Naive thymus-derived CD8-positive, alpha-beta T cell (primary cell): ENCODE measurements around the gene SLC31A2. TPM values are rescaled to one million over a fixed set of nuclear protein-coding genes. Genes with fewer than 3 reads are reported as not detected.

ENCODE experiments used
- ATAC-seq, 2 donors: fragments of 150-1000 bp; cut with Tn5 transposase in 1 of 2; sonication (Bioruptor Pico), chemical (Tn5 transposase) in 1 of 2; 1 replicate in 1 of 2; 2 replicates in 1 of 2; pipeline ENCODE4 v1.10.0; 2021; ENCODE audit warnings: mild to moderate bottlenecking in 2 of 2, moderate library complexity in 2 of 2
- POLR2A ChIA-PET: fragments of 350-600 bp; sonication (Branson Sonifier 250); formaldehyde crosslinking; loops from one replicate; lab custom pipeline; 2021; ENCODE audit warnings: antibody characterized with exemption; lab: Charles Lee
- DNase-seq, 10 donors: peaks; one replicate each; pipeline versions ENCODE4 v3.0.0 to v3.0.0-alpha.2; 2020 to 2022
- H3K27ac Mint-ChIP-seq, 10 donors: one replicate each; pipeline ENCODE4 v1.8.0; 2020 to 2022; ENCODE audit warnings: mild to moderate bottlenecking in 10 of 10, mixed read lengths in 10 of 10, moderate library complexity in 4 of 10, inconsistent platforms in 1 of 10
- H3K27me3 Mint-ChIP-seq, 5 donors: one replicate each; pipeline ENCODE4 v1.8.0; 2021 to 2022; ENCODE audit warnings: mixed read lengths in 5 of 5
- H3K36me3 Mint-ChIP-seq, 3 donors: one replicate each; pipeline ENCODE4 v1.8.0; 2020 to 2022; ENCODE audit warnings: mixed read lengths in 3 of 3, mild to moderate bottlenecking in 2 of 3, inconsistent platforms in 1 of 3
- H3K4me1 Mint-ChIP-seq, 4 donors: one replicate each; pipeline ENCODE4 v1.8.0; 2021 to 2022; ENCODE audit warnings: mixed read lengths in 4 of 4
- H3K4me3 Mint-ChIP-seq, 10 donors: one replicate each; pipeline ENCODE4 v1.8.0; 2020 to 2022; ENCODE audit warnings: mild to moderate bottlenecking in 10 of 10, mixed read lengths in 10 of 10, moderate library complexity in 6 of 10, inconsistent platforms in 1 of 10
- H3K9me3 Mint-ChIP-seq, 9 donors: one replicate each; pipeline ENCODE4 v1.8.0; 2020 to 2022; ENCODE audit warnings: mixed read lengths in 9 of 9, mild to moderate bottlenecking in 3 of 9, inconsistent platforms in 1 of 9, moderate library complexity in 1 of 9
- polyA plus RNA-seq, 3 donors: library from polyadenylated mRNA; unstranded; fragments of 300-500 nt; fragmentation: Illumina TruSeq; gene quantifications; one replicate each; pipeline ENCODE4 v1.2.3, GENCODE V29; 2021
- total RNA-seq, 8 experiments: library from RNA in 2 of 8; stranded (reverse) in 2 of 8; gene quantifications; one replicate each; pipeline ENCODE4 v1.2.3 and lab custom pipeline; 2021 to 2026

SLC31A2 gene
- total and polyA plus RNA-seq, 5 experiments from 2014 or later, result 2.1 to 4.8 (median 3.5) TPM

DNA sequence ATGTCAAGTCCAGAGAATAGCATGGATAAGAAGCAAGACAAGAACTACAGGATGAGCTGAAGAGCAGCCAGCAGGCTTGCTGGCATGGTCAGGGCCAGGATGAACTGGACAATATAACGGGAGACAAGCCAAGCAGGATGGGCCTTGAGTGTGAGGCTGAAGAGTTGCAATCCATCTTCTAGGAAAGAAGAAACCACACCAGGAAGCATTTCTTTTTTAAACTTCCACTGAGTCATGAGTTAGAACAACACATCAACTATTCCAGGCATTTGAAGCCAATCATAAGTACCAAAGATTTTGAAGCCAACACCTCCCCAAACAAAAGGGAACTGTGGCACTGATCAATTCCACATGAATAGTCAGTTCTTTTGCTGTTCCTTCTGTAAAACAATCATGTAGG is 27.3 kb downstream of the SLC31A2 start:
- Mint-ChIP-seq H3K27ac (peak overlapping the region in 1 of 10 donors; percentile 51), H3K36me3 (peaks cover 32 to 91% (median 45%) of the 10 kb centered on the region in 3 donors), H3K4me1 (peaks cover 0 to 2% (median 0%) of the 10 kb centered on the region in 4 donors), H3K27me3 (no peaks in the 10 kb centered on the region), H3K9me3 (peaks cover 0 to 1% (median 0%) of the 10 kb centered on the region in 9 donors), H3K4me3 (no peak overlapping the region)
- no peak for DNase-seq
- POLR2A ChIA-PET, result no interaction called here
- ATAC-seq, result no peak

DNA sequence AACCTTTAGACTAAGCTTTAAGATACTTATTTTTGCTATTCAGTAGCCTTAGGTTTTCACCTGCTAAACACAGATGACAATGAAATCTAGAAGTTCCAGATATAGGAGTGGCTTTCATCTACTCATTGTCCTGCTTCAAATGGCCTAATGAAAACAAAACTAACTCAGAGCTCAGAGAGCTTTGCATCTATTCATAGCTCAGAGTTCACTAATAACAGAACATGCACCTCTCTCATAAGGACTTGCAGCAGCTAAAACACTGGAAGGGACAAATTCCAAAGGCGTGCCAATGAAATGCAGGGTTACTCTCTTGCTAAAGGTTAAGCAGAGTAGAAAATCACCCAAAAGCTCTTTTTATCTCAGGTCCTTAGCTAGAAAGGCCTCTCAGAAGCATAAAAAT is 29.0 kb downstream of the SLC31A2 start:
- Mint-ChIP-seq H3K9me3 (no peaks in the 10 kb centered on the region), H3K4me3 (no peak overlapping the region), H3K27me3 (no peaks in the 10 kb centered on the region), H3K4me1 (peaks cover 0 to 2% (median 0%) of the 10 kb centered on the region in 4 donors), H3K27ac (no peak overlapping the region), H3K36me3 (peaks cover 30 to 94% (median 52%) of the 10 kb centered on the region in 3 donors)
- POLR2A ChIA-PET, result no interaction called here
- DNase-seq (no peak), ATAC-seq (no peak)

- POLR2A ChIA-PET, result no interaction called here
- ATAC-seq (no peak), DNase-seq (no peak)
- Mint-ChIP-seq H3K4me1 (peaks cover 0 to 2% (median 0%) of the 10 kb centered on the region in 4 donors), H3K27ac (no peak overlapping the region), H3K27me3 (no peaks in the 10 kb centered on the region), H3K4me3 (no peak overlapping the region), H3K36me3 (peaks cover 36 to 94% (median 60%) of the 10 kb centered on the region in 3 donors), H3K9me3 (no peaks in the 10 kb centered on the region)
These were observed 30.4 kb downstream of the SLC31A2 start for GRCh38 chr9:113181165-113181564.

- Mint-ChIP-seq H3K27ac (no peak overlapping the region), H3K27me3 (no peaks in the 10 kb centered on the region), H3K4me3 (no peak overlapping the region), H3K4me1 (peaks cover 0 to 2% (median 0%) of the 10 kb centered on the region in 4 donors), H3K9me3 (no peaks in the 10 kb centered on the region), H3K36me3 (peaks cover 28 to 94% (median 58%) of the 10 kb centered on the region in 3 donors)
- POLR2A ChIA-PET, result no interaction called here
- ATAC-seq (no peak), DNase-seq (no peak)
These were observed 33.2 kb downstream of the SLC31A2 start for GRCh38 chr9:113183956-113184488.

- Mint-ChIP-seq H3K27ac (no peak overlapping the region), H3K9me3 (no peaks in the 10 kb centered on the region), H3K4me1 (peaks cover 0 to 2% (median 0%) of the 10 kb centered on the region in 4 donors), H3K36me3 (peaks cover 28 to 92% (median 58%) of the 10 kb centered on the region in 3 donors), H3K4me3 (no peak overlapping the region), H3K27me3 (no peaks in the 10 kb centered on the region)
- ATAC-seq (no peak), DNase-seq (no peak)
- POLR2A ChIA-PET, result no interaction called here
These were observed 33.7 kb downstream of the SLC31A2 start for GRCh38 chr9:113184539-113184938.

GRCh38 chr9:113185271-113185670 is 34.5 kb downstream of the SLC31A2 start:
- H3K27ac Mint-ChIP-seq, result no peak overlapping the region

GRCh38 chr9:113186137-113186755 is 35.4 kb downstream of the SLC31A2 start:
- Mint-ChIP-seq H3K4me3 (no peak overlapping the region), H3K4me1 (peaks cover 0 to 2% (median 0%) of the 10 kb centered on the region in 4 donors), H3K36me3 (peaks cover 28 to 90% (median 54%) of the 10 kb centered on the region in 3 donors), H3K9me3 (no peaks in the 10 kb centered on the region), H3K27me3 (no peaks in the 10 kb centered on the region), H3K27ac (peak overlapping the region in 2 of 10 donors; percentile 27 to 54)
- POLR2A ChIA-PET, result no interaction called here
- no peak for DNase-seq
- no peak for ATAC-seq

More at GRCh38 chr9:113185271-113185670, 34.5 kb downstream of the SLC31A2 start:
- H3K9me3 Mint-ChIP-seq, result no peaks in the 10 kb centered on the region
- no peak overlapping the region for H3K4me3 Mint-ChIP-seq
- POLR2A ChIA-PET, result no interaction called here
- H3K27me3 Mint-ChIP-seq, result no peaks in the 10 kb centered on the region
- DNase-seq, result no peak
- peaks cover 0 to 2% (median 0%) of the 10 kb centered on the region in 4 donors for H3K4me1 Mint-ChIP-seq
- H3K36me3 Mint-ChIP-seq, result peaks cover 28 to 92% (median 58%) of the 10 kb centered on the region in 3 donors
- ATAC-seq, result no peak

DNA sequence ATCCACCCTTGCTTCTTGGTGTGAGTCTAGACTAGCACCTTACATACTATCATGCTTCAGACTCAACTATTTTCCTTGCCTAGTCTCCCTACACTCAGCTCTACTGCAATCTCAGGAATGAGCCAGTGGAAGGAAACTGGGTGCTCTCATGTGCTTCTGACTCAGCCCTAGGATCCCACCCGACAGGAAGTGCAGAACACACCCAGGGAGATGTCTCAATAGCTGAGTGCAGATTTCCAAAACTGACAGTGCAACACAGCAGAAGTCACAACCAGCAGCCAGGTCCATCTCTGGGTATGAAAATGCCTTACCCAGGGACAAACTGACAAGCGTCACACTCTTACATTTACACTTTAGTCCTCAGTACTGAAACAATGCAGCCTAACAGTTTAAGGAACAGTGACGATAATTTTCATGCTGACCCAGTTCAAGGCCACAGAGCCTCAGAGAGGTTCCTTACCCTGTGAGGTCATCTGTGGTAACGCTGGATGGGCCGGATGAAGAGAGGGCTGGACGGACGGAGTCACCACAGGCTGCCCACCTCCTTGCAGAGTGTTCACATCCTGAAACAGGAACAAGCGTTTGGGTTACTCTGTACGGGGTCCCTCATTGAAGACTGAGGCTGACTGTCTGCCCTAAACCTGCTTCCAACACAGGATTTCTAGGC is 37.3 kb downstream of the SLC31A2 start:
- Mint-ChIP-seq H3K27ac (peak overlapping the region in 1 of 10 donors; percentile 5), H3K27me3 (no peaks in the 10 kb centered on the region), H3K36me3 (peaks cover 12 to 88% (median 47%) of the 10 kb centered on the region in 3 donors), H3K4me3 (peak overlapping the region in 1 of 10 donors; percentile 36), H3K4me1 (no peaks in the 10 kb centered on the region), H3K9me3 (no peaks in the 10 kb centered on the region)
- DNase-seq (no peak), ATAC-seq (no peak)
- POLR2A ChIA-PET, result no interaction called here

DNA sequence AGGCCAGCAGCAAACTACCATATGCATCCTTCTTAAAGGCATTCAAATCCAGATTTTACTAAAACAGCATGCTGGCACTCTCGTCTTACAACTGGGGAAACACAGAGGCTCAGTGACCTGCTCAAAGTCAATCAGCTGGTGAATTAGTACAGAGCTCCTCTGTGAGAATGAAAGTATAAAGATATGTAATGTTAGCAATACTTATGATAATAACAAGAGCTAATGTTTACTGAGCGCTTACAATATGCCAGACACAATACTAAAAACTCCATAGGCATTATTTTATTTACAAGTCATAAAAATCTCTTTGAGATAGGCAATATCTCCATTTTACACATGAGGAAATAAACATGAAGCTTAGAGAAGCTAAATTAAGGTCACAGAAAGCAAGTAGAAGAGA is 41.6 kb downstream of the SLC31A2 start:
- no peaks in the 10 kb centered on the region for H3K27me3 Mint-ChIP-seq
- no peak for DNase-seq
- H3K27ac Mint-ChIP-seq, result no peak overlapping the region
- POLR2A ChIA-PET, result no interaction called here
- H3K4me3 Mint-ChIP-seq, result no peak overlapping the region
- no peaks in the 10 kb centered on the region for H3K4me1 Mint-ChIP-seq
- H3K9me3 Mint-ChIP-seq, result no peaks in the 10 kb centered on the region
- no peak for ATAC-seq
- H3K36me3 Mint-ChIP-seq, result peaks cover 0 to 81% (median 24%) of the 10 kb centered on the region in 3 donors

GRCh38 chr9:113199683-113200329 is 49.0 kb downstream of the SLC31A2 start:
- no peaks in the 10 kb centered on the region for H3K9me3 Mint-ChIP-seq
- H3K36me3 Mint-ChIP-seq, result peaks cover 8 to 92% (median 33%) of the 10 kb centered on the region in 3 donors
- H3K27ac Mint-ChIP-seq, result peak overlapping the region in 1 of 10 donors; percentile 38
- H3K27me3 Mint-ChIP-seq, result no peaks in the 10 kb centered on the region
- no peak overlapping the region for H3K4me3 Mint-ChIP-seq
- ATAC-seq, result no peak
- POLR2A ChIA-PET, result no interaction called here
- H3K4me1 Mint-ChIP-seq, result peaks cover 0 to 1% (median 0%) of the 10 kb centered on the region in 4 donors
- no peak for DNase-seq

DNA sequence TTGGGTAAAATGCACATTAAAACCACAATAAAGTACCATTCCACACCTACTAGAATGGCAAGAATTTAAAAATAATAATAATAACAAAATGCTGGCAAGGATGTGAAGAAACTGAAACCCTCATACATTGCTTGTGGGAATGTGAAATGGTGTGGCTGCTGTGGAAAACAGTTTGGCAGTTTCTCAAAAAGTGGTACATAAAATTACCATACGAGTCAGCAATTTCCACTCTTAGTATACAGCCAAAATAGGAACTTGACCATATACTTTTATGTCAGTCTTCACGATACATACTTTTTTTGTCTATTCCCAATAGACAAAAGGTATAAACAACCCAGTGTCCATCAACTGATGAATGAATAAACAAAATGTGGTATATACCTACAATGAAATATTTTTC is 54.6 kb downstream of the SLC31A2 start:
- POLR2A ChIA-PET, result no interaction called here
- Mint-ChIP-seq H3K27me3 (no peaks in the 10 kb centered on the region), H3K4me1 (peaks cover 0 to 9% (median 2%) of the 10 kb centered on the region in 4 donors), H3K9me3 (no peaks in the 10 kb centered on the region), H3K27ac (peak overlapping the region in 1 of 10 donors; percentile 40), H3K36me3 (peaks cover 7 to 91% (median 25%) of the 10 kb centered on the region in 3 donors), H3K4me3 (no peak overlapping the region)
- no peak for DNase-seq
- no peak for ATAC-seq

GRCh38 chr9:113205861-113206260 is 55.1 kb downstream of the SLC31A2 start:
- POLR2A ChIA-PET, result interaction anchor here (0.7 kb wide), 1 partner anchor 15 kb away, joined by 3 read pairs; no protein-coding TSS in a partner anchor
- no peaks in the 10 kb centered on the region for H3K9me3 Mint-ChIP-seq
- H3K27me3 Mint-ChIP-seq, result no peaks in the 10 kb centered on the region
- H3K4me1 Mint-ChIP-seq, result peaks cover 0 to 9% (median 2%) of the 10 kb centered on the region in 4 donors
- H3K36me3 Mint-ChIP-seq, result peaks cover 7 to 90% (median 25%) of the 10 kb centered on the region in 3 donors
- no peak overlapping the region for H3K4me3 Mint-ChIP-seq
- no peak overlapping the region for H3K27ac Mint-ChIP-seq
- DNase-seq (no peak), ATAC-seq (no peak)
